ENCODE measurements around the gene PTPN14.
"Not testable (repeated sequence)": the region's sequence is repeated elsewhere in the genome, so short reads cannot be mapped to it uniquely, and the experiment has no call there.

The PTPN14 gene

DNA sequence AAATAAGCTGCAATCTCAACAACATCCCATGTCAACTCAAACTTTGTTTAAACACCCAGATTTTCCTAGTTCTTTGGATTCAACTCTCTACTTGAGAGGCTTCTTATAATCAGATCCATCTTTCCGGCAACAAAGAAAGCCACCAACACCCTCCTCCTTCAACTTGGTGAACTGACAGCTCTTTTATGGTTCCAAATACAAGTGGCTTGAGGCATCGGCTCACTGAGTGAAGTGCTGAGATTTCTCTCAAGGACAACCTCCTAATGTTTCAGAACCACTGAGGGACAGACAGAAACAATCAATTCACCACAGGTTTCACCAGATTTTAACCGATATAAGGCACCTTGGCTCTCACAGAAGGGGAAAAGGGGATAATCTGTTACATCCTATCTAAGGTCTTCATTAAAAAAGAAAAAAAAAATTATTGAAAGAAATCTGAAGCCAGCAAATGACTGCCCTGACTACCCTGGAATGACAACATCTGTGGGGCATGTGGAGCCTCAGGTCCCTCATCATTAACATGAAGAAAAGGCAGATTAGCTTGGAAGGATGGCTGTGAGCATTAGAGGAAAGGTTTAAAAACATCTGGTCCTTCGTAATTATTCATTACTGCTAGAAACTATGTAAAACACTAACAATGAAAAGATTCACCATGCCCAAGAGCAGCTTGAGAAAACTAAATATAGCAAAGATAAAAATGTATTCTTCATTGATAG is 50.9 kb downstream of the PTPN14 start:
- in situ Hi-C loops (cut with MboI; ENCODE audit: low sequenced_read_pairs, unreplicated experiment): no loop called here
- TF ChIP-seq, protein P1, sequence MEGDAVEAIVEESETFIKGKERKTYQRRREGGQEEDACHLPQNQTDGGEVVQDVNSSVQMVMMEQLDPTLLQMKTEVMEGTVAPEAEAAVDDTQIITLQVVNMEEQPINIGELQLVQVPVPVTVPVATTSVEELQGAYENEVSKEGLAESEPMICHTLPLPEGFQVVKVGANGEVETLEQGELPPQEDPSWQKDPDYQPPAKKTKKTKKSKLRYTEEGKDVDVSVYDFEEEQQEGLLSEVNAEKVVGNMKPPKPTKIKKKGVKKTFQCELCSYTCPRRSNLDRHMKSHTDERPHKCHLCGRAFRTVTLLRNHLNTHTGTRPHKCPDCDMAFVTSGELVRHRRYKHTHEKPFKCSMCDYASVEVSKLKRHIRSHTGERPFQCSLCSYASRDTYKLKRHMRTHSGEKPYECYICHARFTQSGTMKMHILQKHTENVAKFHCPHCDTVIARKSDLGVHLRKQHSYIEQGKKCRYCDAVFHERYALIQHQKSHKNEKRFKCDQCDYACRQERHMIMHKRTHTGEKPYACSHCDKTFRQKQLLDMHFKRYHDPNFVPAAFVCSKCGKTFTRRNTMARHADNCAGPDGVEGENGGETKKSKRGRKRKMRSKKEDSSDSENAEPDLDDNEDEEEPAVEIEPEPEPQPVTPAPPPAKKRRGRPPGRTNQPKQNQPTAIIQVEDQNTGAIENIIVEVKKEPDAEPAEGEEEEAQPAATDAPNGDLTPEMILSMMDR (IDR thresholded peaks at IDR 0.05; ENCODE audit: borderline replicate concordance, control extremely low read depth, extremely low read depth, insufficient read depth, missing control alignments): no peak
- no peak for DNase-seq (ENCODE audit: low spot score)

DNA sequence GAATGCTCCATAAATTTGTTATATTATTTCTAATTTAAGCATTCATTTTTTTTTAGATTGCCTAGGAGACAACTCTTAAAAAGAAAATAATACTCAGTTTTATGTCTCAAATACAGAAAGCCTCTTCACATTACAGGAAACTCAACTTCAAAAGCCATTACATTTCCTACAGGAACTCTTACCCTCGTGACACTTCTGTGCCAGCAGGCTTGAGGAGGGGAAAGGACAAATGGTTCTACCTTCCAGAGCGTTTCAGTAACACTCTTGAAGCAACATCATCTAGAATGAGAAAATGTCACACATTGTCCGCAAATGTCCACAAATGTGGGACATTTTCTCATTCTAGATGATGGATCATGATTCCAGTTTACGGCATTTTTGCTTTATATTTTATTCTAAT is 51.7 kb downstream of the PTPN14 start:
- in situ Hi-C loops (cut with MboI; ENCODE audit: low sequenced_read_pairs, unreplicated experiment): no loop called here
- TF ChIP-seq, protein P1 (IDR thresholded peaks at IDR 0.05; ENCODE audit: borderline replicate concordance, control extremely low read depth, extremely low read depth, insufficient read depth, missing control alignments): no peak
- DNase-seq (ENCODE audit: low spot score): no peak

DNA sequence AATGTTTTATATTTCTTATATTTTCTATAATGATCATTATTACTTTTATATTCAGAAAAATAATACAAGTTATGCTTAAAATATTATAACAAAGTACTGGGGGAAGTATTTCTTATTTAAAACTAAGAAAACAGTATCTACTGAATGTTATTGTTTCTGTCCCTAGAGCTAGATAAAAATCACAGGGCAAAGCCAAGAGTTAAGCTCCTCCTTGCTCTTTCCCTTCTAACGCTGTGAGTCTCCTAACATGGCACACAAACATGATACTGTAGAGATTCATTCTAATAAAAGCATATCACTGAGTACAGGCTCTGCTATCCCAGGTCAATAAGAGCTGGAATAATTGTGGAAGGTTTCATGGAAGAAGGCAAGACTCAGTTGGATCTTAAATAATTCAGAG is 53.4 kb downstream of the PTPN14 start:
- TF ChIP-seq, protein P1 (IDR thresholded peaks at IDR 0.05; ENCODE audit: borderline replicate concordance, control extremely low read depth, extremely low read depth, insufficient read depth, missing control alignments): no peak
- in situ Hi-C loops (cut with MboI; ENCODE audit: low sequenced_read_pairs, unreplicated experiment): no loop called here
- DNase-seq (ENCODE audit: low spot score): no peak

DNA sequence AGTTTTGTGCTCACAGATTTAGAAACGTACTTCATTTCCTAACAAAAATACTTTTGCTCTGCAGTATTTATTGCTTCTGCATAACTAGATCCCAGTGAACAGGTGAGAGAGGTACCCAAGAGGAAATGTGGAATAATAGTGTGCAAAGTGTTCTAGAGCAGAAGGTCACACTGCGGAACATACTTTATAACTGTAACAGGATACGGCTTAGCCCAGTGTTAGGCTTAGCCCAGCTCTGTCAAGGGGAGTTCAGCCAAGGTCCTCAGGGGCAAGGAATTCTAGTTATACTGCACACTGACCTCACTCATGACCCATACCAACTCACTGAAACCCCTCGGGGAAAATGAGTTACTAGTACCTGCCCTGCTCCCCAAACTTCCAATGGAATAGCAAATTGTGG is 55.3 kb downstream of the PTPN14 start:
- DNase-seq (ENCODE audit: low spot score): no peak
- TF ChIP-seq, protein P1 (IDR thresholded peaks at IDR 0.05; ENCODE audit: borderline replicate concordance, control extremely low read depth, extremely low read depth, insufficient read depth, missing control alignments): no peak
- in situ Hi-C loops (cut with MboI; ENCODE audit: low sequenced_read_pairs, unreplicated experiment): no loop called here

DNA sequence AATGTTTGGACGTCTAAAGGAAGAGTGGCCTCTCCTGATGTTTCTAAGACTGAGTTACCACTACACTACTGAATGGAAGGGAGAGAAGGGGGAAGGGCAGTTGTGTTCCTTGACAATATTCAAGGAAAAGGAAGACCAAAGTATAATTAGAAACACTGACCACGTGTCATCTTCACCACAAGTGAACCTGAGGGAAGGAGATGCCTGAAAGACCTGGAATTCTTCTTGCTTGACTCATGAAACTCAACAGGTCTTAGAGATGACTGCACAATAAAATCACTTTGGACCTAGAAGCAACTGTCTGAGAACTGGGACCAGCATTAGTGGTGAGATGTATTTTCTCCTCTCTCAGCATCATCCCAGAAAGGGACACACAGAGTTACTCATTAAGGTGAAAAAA is 56.7 kb downstream of the PTPN14 start:
- TF ChIP-seq, protein P1 (IDR thresholded peaks at IDR 0.05; ENCODE audit: borderline replicate concordance, control extremely low read depth, extremely low read depth, insufficient read depth, missing control alignments): no peak
- DNase-seq (ENCODE audit: low spot score): no peak
- in situ Hi-C loops (cut with MboI; ENCODE audit: low sequenced_read_pairs, unreplicated experiment): no loop called here

DNA sequence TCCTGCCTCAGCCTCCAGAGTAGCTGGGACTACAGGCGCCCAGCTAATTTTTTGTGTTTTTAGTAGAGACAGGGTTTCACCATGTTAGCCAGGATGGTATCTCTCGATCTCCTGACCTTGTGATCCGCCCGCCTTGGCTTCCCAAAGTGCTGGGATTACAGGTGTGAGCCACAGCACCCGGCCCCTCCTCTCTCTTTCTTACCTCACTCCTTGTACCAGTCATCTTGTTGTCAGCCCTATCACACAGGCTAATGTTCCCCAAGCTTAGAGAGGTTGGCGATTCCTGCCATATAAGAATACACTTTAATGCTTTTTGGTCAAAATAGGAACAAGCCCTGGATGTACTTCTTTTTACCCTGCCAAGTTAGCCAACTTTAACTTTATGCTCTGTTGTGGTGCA is 57.2 kb downstream of the PTPN14 start:
- DNase-seq (ENCODE audit: low spot score); in situ Hi-C loops (cut with MboI; ENCODE audit: low sequenced_read_pairs, unreplicated experiment): not testable (repeated sequence)

DNA sequence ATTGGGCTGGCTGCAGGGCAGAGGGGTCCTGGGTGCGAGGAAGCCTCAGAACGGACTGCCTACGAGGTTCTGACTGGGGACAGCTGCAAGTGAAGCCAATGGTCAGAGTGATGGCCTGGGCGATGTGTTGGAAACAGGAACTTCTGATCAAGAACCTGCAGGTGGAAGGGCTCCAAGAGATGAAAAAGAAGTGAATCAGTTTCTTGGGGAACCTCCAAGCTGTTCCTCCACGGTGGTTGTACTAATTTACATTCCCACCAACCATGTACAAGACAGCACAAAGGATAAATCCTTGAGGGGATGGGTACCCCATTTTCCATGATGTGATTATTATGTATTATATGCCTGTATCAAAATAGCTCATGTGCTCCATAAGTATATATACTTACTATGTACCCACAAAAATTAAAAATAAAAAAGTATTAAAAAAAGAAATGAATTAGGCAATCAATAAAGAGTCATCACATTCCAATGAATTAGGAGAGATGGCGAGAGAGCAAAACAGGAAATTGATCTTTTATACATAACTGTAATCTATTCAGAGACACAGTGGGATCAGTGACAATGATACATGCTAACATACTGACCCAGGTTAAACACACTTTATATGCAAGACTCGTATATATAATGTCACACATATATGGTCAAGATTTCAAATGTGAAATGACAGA is 58.1 kb downstream of the PTPN14 start:
- DNase-seq (ENCODE audit: low spot score): no peak
- TF ChIP-seq, protein P1 (IDR thresholded peaks at IDR 0.05; ENCODE audit: borderline replicate concordance, control extremely low read depth, extremely low read depth, insufficient read depth, missing control alignments): no peak
- in situ Hi-C loops (cut with MboI; ENCODE audit: low sequenced_read_pairs, unreplicated experiment): no loop called here
